22Rv1 (cell line): ENCODE data around the gene KRT40.

Experiments
- CTCF ChIP-seq: fragments of 450-650 bp; IDR thresholded peaks from 2 replicates; pipeline ENCODE4 v1.5.1; 2017; ENCODE audit warnings: mild to moderate bottlenecking
- ZFX ChIP-seq: fragments of 450-650 bp; IDR thresholded peaks from 2 replicates; pipeline ENCODE4 v1.6.1; 2017; ENCODE audit warnings: antibody characterized with exemption, borderline replicate concordance

- TF ChIP-seq CTCF (no peak), ZFX (no peak)
Observed at GRCh38 chr17:41010441-41010840, 26.3 kb upstream of the KRT40 start.
